ENCODE results near the gene NHLRC4. TPM values are rescaled to one million over a fixed set of nuclear protein-coding genes. Genes with fewer than 3 reads are reported as not detected.

The NHLRC4 gene
- total and polyA plus RNA-seq, 2 of the 13 experiments (the other 11 are each of a cell fraction or from before 2014, with no cell fraction given): 0.40 to 0.59 TPM

DNA sequence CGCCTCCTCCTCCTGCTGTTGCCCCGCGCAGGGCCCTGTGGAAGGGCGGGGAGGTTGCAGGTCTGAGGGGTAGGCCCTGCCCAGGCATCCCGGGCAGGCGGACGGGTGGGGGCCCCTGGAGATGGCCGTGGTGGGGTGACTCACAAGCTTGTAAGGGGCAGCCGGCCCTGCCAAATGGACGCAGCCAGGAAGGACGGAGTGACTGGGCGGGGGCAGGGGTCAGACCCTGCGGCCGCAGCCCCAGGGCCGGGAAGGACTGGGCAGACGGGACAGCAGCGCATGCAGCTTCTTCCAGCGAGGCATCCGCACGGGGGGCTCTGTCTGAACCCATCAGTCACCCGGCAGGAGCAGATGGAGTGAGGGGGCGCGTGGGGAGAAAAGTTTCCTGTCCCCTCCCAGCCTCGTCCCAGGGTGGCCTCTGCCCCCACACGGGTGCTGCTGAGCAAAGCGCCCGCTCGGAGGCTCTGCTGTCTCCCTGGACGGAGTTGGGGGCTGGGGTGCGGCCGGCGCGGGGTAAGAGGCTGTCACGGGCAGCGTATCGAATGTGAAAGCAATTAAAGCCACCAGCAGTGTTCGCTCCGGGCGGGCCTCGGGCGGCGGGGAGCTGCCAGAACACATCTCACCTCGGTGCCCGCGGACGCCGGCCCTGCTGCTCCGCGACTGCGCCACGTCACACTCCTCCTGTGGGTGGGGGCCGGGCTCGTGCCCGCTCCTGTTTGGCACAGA is 12.0 kb upstream of the NHLRC4 start (continued):
- TF ChIP-seq, protein P1, sequence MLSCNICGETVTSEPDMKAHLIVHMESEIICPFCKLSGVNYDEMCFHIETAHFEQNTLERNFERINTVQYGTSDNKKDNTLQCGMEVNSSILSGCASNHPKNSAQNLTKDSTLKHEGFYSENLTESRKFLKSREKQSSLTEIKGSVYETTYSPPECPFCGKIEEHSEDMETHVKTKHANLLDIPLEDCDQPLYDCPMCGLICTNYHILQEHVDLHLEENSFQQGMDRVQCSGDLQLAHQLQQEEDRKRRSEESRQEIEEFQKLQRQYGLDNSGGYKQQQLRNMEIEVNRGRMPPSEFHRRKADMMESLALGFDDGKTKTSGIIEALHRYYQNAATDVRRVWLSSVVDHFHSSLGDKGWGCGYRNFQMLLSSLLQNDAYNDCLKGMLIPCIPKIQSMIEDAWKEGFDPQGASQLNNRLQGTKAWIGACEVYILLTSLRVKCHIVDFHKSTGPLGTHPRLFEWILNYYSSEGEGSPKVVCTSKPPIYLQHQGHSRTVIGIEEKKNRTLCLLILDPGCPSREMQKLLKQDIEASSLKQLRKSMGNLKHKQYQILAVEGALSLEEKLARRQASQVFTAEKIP (CRISPR knock-in tag; IDR thresholded peaks at IDR 0.05; ENCODE audit: borderline replicate concordance): no peak
- TF ChIP-seq, protein P2, sequence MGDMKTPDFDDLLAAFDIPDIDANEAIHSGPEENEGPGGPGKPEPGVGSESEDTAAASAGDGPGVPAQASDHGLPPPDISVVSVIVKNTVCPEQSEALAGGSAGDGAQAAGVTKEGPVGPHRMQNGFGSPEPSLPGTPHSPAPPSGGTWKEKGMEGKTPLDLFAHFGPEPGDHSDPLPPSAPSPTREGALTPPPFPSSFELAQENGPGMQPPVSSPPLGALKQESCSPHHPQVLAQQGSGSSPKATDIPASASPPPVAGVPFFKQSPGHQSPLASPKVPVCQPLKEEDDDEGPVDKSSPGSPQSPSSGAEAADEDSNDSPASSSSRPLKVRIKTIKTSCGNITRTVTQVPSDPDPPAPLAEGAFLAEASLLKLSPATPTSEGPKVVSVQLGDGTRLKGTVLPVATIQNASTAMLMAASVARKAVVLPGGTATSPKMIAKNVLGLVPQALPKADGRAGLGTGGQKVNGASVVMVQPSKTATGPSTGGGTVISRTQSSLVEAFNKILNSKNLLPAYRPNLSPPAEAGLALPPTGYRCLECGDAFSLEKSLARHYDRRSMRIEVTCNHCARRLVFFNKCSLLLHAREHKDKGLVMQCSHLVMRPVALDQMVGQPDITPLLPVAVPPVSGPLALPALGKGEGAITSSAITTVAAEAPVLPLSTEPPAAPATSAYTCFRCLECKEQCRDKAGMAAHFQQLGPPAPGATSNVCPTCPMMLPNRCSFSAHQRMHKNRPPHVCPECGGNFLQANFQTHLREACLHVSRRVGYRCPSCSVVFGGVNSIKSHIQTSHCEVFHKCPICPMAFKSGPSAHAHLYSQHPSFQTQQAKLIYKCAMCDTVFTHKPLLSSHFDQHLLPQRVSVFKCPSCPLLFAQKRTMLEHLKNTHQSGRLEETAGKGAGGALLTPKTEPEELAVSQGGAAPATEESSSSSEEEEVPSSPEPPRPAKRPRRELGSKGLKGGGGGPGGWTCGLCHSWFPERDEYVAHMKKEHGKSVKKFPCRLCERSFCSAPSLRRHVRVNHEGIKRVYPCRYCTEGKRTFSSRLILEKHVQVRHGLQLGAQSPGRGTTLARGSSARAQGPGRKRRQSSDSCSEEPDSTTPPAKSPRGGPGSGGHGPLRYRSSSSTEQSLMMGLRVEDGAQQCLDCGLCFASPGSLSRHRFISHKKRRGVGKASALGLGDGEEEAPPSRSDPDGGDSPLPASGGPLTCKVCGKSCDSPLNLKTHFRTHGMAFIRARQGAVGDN (CRISPR knock-in tag; IDR thresholded peaks at IDR 0.05): peak; percentile 42

DNA sequence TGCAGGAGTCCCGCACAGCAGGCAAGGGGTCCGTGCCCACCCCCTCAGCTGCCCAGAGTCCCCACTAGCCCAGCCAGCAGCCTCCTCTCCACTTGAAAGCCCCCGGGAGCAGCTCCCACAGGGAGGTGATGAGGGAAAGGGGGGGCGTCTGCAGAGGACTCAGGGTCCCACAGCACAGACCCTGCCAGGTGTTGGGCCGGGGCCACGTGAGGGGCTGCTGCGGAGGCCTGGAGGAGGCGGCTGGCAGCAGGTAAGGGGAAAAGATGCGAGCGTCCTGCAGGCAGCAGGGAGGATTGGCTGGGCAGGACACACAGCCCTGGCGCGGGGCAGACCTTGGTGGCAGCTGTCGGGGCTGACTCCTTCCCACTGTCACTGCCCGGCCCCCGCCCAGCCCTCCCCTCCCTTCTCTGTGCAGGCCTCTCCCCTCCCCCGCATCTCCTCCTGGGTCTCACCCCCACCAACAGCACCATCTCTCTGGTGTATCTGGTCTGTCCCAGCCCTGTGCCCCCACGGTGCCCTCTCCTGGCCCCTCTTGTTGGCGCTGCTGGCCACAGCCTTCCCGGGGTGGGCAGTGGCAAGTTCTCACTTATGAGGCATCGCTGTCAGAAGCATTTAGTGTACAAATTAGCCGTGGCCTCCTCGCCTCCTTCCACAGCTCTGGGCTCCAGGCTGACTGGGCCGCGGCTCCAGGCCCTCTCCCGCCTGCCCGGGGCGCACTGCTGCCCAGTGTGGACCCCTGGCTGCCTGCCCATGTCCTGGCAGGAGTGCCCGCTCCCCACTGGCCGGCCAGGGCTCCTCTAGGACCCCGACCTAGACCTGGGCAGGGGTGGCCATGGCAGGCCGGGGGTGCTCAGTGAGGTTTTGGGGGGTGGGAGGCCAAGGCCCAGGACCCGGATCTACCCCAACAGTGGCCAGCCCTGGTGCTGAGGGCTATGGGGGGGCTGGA is 11.0 kb upstream of the NHLRC4 start:
- no peak for ATAC-seq
- Histone ChIP-seq H2AFZ (ENCODE audit: low read length) (no peak overlapping the region), H3K4me2 (ENCODE audit: low read depth, low read length) (no peak overlapping the region), H3K9ac (ENCODE audit: insufficient read depth, low read depth, low read length) (no peak overlapping the region), H3K27ac (ENCODE audit: extremely low read length, insufficient read depth, low read length) (no peak overlapping the region), H3K27me3 (ENCODE audit: control insufficient read depth in 1 of 2, insufficient read depth in 2 of 2, low read length in 2 of 2) (peaks cover 2 to 15% of the 10 kb centered on the region in 2 experiments; a peak in 3 of 5 replicates), H3K9me3 (ENCODE audit: low read length) (no peaks in the 10 kb centered on the region), H3K4me3 (replicated peaks in 1 of 3; ENCODE audit: insufficient read depth in 1 of 3, low read depth in 2 of 3, low read length in 3 of 3) (no peak overlapping the region), H3K36me3 (replicated peaks in 1 of 2; ENCODE audit: control insufficient read depth in 1 of 2, insufficient read depth in 2 of 2, low read length in 2 of 2) (peaks cover 0 to 3% of the 10 kb centered on the region in 2 experiments; a peak in 1 of 5 replicates), H3K79me2 (ENCODE audit: insufficient read depth, low read length) (no peaks in the 10 kb centered on the region), H4K20me1 (ENCODE audit: insufficient read depth, low read length) (no peaks in the 10 kb centered on the region), H3K4me1 (ENCODE audit: insufficient read depth, low read length) (peaks cover 66% of the 10 kb centered on the region)
- WGBS (ENCODE audit: low lambda C conversion rate): 84% methylated on average over 23 of the region's 32 CpGs
- in situ Hi-C loops (cut with HindIII; ENCODE audit: extremely low pct_ligation_motif_present, low pct_unique_long_range_greater_than_20kb): no loop called here
- ChIA-PET POLR2A (no interaction called here), CTCF (ENCODE audit: low intra/inter-chr PET ratio, low total read pairs) (no interaction called here)
- no peak for DNase-seq (ENCODE audit: low spot score)
- BruUV-seq (replicated peaks): no TSS peak
- intact Hi-C loops (cut with micrococcal nuclease; ENCODE audit: unreplicated experiment): no loop called here
- FAIRE-seq: no peak
- no peak for TF ChIP-seq ZBTB7A (CRISPR knock-in tag; IDR thresholded peaks at IDR 0.05)
- TF ChIP-seq, protein P3, sequence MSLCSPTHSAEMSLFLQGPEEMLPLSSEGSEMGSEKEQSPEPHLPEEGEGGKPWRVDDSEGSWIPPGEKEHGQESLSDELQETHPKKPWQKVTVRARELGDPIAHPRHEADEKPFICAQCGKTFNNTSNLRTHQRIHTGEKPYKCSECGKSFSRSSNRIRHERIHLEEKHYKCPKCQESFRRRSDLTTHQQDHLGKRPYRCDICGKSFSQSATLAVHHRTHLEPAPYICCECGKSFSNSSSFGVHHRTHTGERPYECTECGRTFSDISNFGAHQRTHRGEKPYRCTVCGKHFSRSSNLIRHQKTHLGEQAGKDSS (CRISPR knock-in tag; IDR thresholded peaks at IDR 0.05; ENCODE audit: borderline replicate concordance, low read depth): no peak
- TF ChIP-seq, protein P4, sequence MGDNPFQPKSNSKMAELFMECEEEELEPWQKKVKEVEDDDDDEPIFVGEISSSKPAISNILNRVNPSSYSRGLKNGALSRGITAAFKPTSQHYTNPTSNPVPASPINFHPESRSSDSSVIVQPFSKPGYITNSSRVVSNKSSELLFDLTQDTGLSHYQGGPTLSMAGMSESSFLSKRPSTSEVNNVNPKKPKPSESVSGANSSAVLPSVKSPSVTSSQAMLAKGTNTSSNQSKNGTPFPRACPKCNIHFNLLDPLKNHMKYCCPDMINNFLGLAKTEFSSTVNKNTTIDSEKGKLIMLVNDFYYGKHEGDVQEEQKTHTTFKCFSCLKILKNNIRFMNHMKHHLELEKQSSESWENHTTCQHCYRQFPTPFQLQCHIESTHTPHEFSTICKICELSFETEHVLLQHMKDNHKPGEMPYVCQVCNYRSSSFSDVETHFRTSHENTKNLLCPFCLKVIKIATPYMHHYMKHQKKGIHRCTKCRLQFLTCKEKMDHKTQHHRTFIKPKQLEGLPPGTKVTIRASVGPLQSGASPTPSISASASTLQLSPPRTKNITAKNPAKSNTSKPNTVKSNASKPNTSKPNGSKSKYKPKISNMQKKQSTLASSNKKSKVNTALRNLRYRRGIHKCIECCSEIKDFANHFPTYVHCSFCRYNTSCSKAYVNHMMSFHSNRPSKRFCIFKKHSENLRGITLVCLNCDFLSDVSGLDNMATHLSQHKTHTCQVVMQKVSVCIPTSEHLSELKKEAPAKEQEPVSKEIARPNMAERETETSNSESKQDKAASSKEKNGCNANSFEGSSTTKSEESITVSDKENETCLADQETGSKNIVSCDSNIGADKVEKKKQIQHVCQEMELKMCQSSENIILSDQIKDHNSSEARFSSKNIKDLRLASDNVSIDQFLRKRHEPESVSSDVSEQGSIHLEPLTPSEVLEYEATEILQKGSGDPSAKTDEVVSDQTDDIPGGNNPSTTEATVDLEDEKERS (CRISPR knock-in tag; IDR thresholded peaks at IDR 0.05): no peak
- TF ChIP-seq, protein P5, sequence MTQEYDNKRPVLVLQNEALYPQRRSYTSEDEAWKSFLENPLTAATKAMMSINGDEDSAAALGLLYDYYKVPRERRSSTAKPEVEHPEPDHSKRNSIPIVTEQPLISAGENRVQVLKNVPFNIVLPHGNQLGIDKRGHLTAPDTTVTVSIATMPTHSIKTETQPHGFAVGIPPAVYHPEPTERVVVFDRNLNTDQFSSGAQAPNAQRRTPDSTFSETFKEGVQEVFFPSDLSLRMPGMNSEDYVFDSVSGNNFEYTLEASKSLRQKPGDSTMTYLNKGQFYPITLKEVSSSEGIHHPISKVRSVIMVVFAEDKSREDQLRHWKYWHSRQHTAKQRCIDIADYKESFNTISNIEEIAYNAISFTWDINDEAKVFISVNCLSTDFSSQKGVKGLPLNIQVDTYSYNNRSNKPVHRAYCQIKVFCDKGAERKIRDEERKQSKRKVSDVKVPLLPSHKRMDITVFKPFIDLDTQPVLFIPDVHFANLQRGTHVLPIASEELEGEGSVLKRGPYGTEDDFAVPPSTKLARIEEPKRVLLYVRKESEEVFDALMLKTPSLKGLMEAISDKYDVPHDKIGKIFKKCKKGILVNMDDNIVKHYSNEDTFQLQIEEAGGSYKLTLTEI (CRISPR knock-in tag; conservative IDR thresholded peaks at IDR 0.05): no peak
